GM23338 (cell line): ENCODE results near the gene DAGLA. TPM values are rescaled to one million over a fixed set of nuclear protein-coding genes. Genes with fewer than 3 reads are reported as not detected.

Experiments used
- ATAC-seq: fragments of 200-7000 bp; cut with Tn5 transposase; 3 replicates; pipeline ENCODE4 v1.9.1; 2020
- DNase-seq: peaks from one replicate; pipeline ENCODE4 v3.0.0-alpha.2; 2015; ENCODE audit warnings: low spot score
- H2AFZ ChIP-seq: fragments of 200-600 bp; sonication (generic); 2 replicates; pipeline ENCODE4 v1.8.0; 2016; ENCODE audit warnings: antibody characterized with exemption, mild to moderate bottlenecking, moderate library complexity
- H3F3A ChIP-seq: fragments of 200-600 bp; sonication (generic); replicated peaks from 2 replicates; pipeline ENCODE4 v1.8.0; 2017; ENCODE audit warnings: antibody characterized with exemption, mixed run types, low read depth
- H3K27ac ChIP-seq: fragments of 200-600 bp; sonication (generic); 2 replicates; pipeline ENCODE4 v1.6.1; 2016; ENCODE audit warnings: low read depth
- H3K27me3 ChIP-seq: fragments of 200-600 bp; sonication (generic); 2 replicates; pipeline ENCODE4 v1.8.0; 2016; ENCODE audit warnings: mild to moderate bottlenecking, mixed run types, moderate library complexity; ENCODE audit not compliant: insufficient read depth
- H3K36me3 ChIP-seq: fragments of 200-600 bp; sonication (generic); 2 replicates; pipeline ENCODE4 v1.8.0; 2016; ENCODE audit warnings: mild to moderate bottlenecking; ENCODE audit not compliant: insufficient read depth
- H3K4me1 ChIP-seq: fragments of 200-600 bp; sonication (generic); 2 replicates; pipeline ENCODE4 v1.8.0; 2016; ENCODE audit warnings: mild to moderate bottlenecking, moderate library complexity; ENCODE audit not compliant: insufficient read depth
- H3K4me2 ChIP-seq: fragments of 200-600 bp; sonication (generic); 2 replicates; pipeline ENCODE4 v1.7.1; 2017; ENCODE audit warnings: mixed run types
- H3K4me3 ChIP-seq: fragments of 200-600 bp; sonication (generic); 2 replicates; pipeline ENCODE4 v1.6.1; 2016; ENCODE audit warnings: mixed run types
- H3K79me2 ChIP-seq: fragments of 200-600 bp; sonication (generic); replicated peaks from 2 replicates; pipeline ENCODE4 v1.8.0; 2017; ENCODE audit warnings: mild to moderate bottlenecking; ENCODE audit not compliant: insufficient read depth
- H3K9me2 ChIP-seq: fragments of 200-600 bp; sonication (generic); 2 replicates; pipeline ENCODE4 v1.8.0; 2017; ENCODE audit not compliant: insufficient read depth
- H4K20me1 ChIP-seq: fragments of 200-600 bp; sonication (generic); replicated peaks from 2 replicates; pipeline ENCODE4 v1.8.0; 2017; ENCODE audit warnings: mild to moderate bottlenecking; ENCODE audit not compliant: insufficient read depth
- H3K27ac Mint-ChIP-seq: 2 replicates; pipeline ENCODE4 v1.8.0; 2020; ENCODE audit warnings: inconsistent platforms, mild to moderate bottlenecking, moderate library complexity, mixed read lengths
- H3K27me3 Mint-ChIP-seq: 3 replicates; pipeline ENCODE4 v1.8.0; 2022; ENCODE audit warnings: low read depth, mild to moderate bottlenecking, moderate library complexity, mixed read lengths, inconsistent platforms; ENCODE audit not compliant: insufficient read depth, poor library complexity
- H3K36me3 Mint-ChIP-seq: 3 replicates; pipeline ENCODE4 v1.8.0; 2021; ENCODE audit warnings: low read depth, mild to moderate bottlenecking, inconsistent platforms, moderate library complexity, mixed read lengths
- H3K4me1 Mint-ChIP-seq: 3 replicates; pipeline ENCODE4 v1.8.0; 2020; ENCODE audit warnings: mild to moderate bottlenecking, inconsistent platforms, mixed read lengths
- H3K4me3 Mint-ChIP-seq: 3 replicates; pipeline ENCODE4 v1.8.0; 2021; ENCODE audit warnings: moderate library complexity, mild to moderate bottlenecking, inconsistent platforms, mixed read lengths
- H3K9me3 Mint-ChIP-seq: 3 replicates; pipeline ENCODE4 v1.8.0; 2020; ENCODE audit warnings: moderate library complexity, mild to moderate bottlenecking, inconsistent platforms, mixed read lengths
- CREB1 ChIP-seq: fragments of 250-450 bp; sonication (Bioruptor Pico); IDR thresholded peaks from 2 replicates; pipeline ENCODE4 v1.5.0; 2020; ENCODE audit warnings: low read depth, mild to moderate bottlenecking, moderate library complexity
- CTCF ChIP-seq, 2 experiments: fragments of 200-600 bp in 1 of 2; sonication (generic) in 1 of 2; conservative IDR thresholded peaks; 2 replicates each; pipeline versions ENCODE4 v1.5.1 to v1.6.1; 2016 to 2017; ENCODE audit warnings: antibody characterized with exemption in 2 of 2, low read depth in 2 of 2, mild to moderate bottlenecking in 2 of 2, moderate library complexity in 1 of 2
- EZH2 ChIP-seq: fragments of 200-600 bp; sonication (generic); IDR thresholded peaks from one replicate; pipeline ENCODE4 v1.8.0; 2017; ENCODE audit warnings: antibody characterized with exemption, mild to moderate bottlenecking, low read depth; ENCODE audit not compliant: unreplicated experiment
- EZH2phosphoT487 ChIP-seq: fragments of 200-600 bp; sonication (generic); IDR thresholded peaks from one replicate; pipeline ENCODE4 v1.8.1; 2018; ENCODE audit warnings: antibody characterized with exemption; ENCODE audit not compliant: unreplicated experiment
- JUNB ChIP-seq: IDR thresholded peaks from one replicate; pipeline ENCODE4 v1.6.1; 2016; ENCODE audit warnings: antibody characterized with exemption; ENCODE audit not compliant: unreplicated experiment
- NANOG ChIP-seq: IDR thresholded peaks from 2 replicates; pipeline ENCODE4 v1.6.1; 2016; ENCODE audit warnings: antibody characterized with exemption, borderline replicate concordance
- POLR2AphosphoS5 ChIP-seq: IDR thresholded peaks from 2 replicates; pipeline ENCODE4 v1.6.1; 2016; ENCODE audit warnings: antibody characterized with exemption, low read depth
- REST ChIP-seq: IDR thresholded peaks from one replicate; pipeline ENCODE4 v1.6.1; 2018; ENCODE audit warnings: antibody characterized with exemption; ENCODE audit not compliant: unreplicated experiment
- STAT1 ChIP-seq: IDR thresholded peaks from one replicate; pipeline ENCODE4 v1.6.1; 2016; ENCODE audit warnings: antibody characterized with exemption; ENCODE audit not compliant: unreplicated experiment
- ZNF114 ChIP-seq: fragments of 250-450 bp; sonication (Bioruptor Pico); IDR thresholded peaks from 2 replicates; pipeline ENCODE4 v1.5.0; 2020; ENCODE audit warnings: mild to moderate bottlenecking, moderate library complexity
- ZNF331 ChIP-seq: fragments of 250-450 bp; sonication (Bioruptor Pico); IDR thresholded peaks from 2 replicates; pipeline ENCODE4 v1.5.0; 2020; ENCODE audit warnings: low read depth, mild to moderate bottlenecking, moderate library complexity
- polyA plus RNA-seq: library from polyadenylated mRNA; unstranded; fragments of >200 nt; fragmentation: Nextera tagmentation; extraction: Ambion mirVana; gene quantifications from 2 replicates; pipeline ENCODE4 v1.2.1, GENCODE V29; 2016
- total RNA-seq: library from RNA; depleted of rRNA; stranded (reverse); fragments of >200 nt; shearing (Covaris generic); gene quantifications from 2 replicates; pipeline ENCODE4 v1.2.3, GENCODE V29; 2014
- TF ChIP-seq, protein P1 (sequence below): fragments of 250-450 bp; sonication (Bioruptor Pico); IDR thresholded peaks from 2 replicates; pipeline ENCODE4 v1.5.0; 2020; ENCODE audit warnings: mild to moderate bottlenecking, moderate library complexity
- TF ChIP-seq, protein P2 (sequence below): IDR thresholded peaks from 2 replicates; pipeline ENCODE4 v1.6.1; 2016; ENCODE audit warnings: antibody characterized with exemption

The DAGLA gene
- total and polyA plus RNA-seq, 2 experiments from 2014 or later = 0.55 to 2.5 TPM

DNA sequence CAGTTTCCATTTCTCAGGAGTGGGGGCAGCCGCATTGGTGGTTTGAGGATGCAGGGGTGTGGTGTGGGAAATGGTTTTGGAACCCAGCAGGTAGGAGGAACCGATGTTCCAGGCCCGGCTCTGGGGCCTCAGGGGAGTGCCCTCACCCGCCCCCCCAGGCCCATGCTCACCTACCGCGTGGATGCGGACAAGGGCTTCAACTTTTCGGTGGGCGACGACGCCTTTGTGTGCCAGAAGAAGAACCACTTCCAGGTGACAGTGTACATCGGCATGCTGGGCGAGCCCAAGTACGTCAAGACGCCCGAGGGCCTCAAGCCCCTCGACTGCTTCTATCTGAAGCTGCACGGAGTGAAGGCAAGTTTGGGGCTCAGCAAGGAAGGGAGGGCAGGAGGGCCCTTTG, 93.6 kb downstream of the DAGLA start:
- H3K4me1 Mint-ChIP-seq = peaks cover 27% of the 10 kb centered on the region
- H3F3A ChIP-seq = 0 out of 2 replicates have a peak, but pooled peaks cover 2% of the 10 kb centered on the region
- H3K79me2 ChIP-seq = no peaks in the 10 kb centered on the region
- H3K4me1 ChIP-seq = peaks cover 6% of the 10 kb centered on the region
- no peak overlapping the region for H2AFZ ChIP-seq
- peaks cover 3% of the 10 kb centered on the region; the same call in 1 of the 3 replicates for H3K36me3 Mint-ChIP-seq
- H3K9me2 ChIP-seq = no peaks in the 10 kb centered on the region
- H3K27me3 Mint-ChIP-seq = peaks cover 8% of the 10 kb centered on the region
- no peak overlapping the region for H3K4me3 Mint-ChIP-seq
- H3K27ac ChIP-seq = no peak overlapping the region
- no peaks in the 10 kb centered on the region for H3K36me3 ChIP-seq
- H3K27me3 ChIP-seq = no peaks in the 10 kb centered on the region
- H3K27ac Mint-ChIP-seq = no peak overlapping the region
- H3K4me2 ChIP-seq = no peak overlapping the region
- 0 out of 3 replicates have a peak, but pooled peaks cover 3% of the 10 kb centered on the region for H3K9me3 Mint-ChIP-seq
- TF ChIP-seq JUNB (no peak), REST (no peak), ZNF331 (no peak), EZH2phosphoT487 (no peak), CTCF (conservative IDR thresholded peaks at IDR 0.05; ENCODE audit: low read depth in 2 of 2) (no peak), EZH2 (no peak), ZNF114 (CRISPR knock-in tag) (no peak), POLR2AphosphoS5 (no peak), CREB1 (CRISPR knock-in tag) (no peak), NANOG (no peak), STAT1 (no peak)
- TF ChIP-seq, protein P1, sequence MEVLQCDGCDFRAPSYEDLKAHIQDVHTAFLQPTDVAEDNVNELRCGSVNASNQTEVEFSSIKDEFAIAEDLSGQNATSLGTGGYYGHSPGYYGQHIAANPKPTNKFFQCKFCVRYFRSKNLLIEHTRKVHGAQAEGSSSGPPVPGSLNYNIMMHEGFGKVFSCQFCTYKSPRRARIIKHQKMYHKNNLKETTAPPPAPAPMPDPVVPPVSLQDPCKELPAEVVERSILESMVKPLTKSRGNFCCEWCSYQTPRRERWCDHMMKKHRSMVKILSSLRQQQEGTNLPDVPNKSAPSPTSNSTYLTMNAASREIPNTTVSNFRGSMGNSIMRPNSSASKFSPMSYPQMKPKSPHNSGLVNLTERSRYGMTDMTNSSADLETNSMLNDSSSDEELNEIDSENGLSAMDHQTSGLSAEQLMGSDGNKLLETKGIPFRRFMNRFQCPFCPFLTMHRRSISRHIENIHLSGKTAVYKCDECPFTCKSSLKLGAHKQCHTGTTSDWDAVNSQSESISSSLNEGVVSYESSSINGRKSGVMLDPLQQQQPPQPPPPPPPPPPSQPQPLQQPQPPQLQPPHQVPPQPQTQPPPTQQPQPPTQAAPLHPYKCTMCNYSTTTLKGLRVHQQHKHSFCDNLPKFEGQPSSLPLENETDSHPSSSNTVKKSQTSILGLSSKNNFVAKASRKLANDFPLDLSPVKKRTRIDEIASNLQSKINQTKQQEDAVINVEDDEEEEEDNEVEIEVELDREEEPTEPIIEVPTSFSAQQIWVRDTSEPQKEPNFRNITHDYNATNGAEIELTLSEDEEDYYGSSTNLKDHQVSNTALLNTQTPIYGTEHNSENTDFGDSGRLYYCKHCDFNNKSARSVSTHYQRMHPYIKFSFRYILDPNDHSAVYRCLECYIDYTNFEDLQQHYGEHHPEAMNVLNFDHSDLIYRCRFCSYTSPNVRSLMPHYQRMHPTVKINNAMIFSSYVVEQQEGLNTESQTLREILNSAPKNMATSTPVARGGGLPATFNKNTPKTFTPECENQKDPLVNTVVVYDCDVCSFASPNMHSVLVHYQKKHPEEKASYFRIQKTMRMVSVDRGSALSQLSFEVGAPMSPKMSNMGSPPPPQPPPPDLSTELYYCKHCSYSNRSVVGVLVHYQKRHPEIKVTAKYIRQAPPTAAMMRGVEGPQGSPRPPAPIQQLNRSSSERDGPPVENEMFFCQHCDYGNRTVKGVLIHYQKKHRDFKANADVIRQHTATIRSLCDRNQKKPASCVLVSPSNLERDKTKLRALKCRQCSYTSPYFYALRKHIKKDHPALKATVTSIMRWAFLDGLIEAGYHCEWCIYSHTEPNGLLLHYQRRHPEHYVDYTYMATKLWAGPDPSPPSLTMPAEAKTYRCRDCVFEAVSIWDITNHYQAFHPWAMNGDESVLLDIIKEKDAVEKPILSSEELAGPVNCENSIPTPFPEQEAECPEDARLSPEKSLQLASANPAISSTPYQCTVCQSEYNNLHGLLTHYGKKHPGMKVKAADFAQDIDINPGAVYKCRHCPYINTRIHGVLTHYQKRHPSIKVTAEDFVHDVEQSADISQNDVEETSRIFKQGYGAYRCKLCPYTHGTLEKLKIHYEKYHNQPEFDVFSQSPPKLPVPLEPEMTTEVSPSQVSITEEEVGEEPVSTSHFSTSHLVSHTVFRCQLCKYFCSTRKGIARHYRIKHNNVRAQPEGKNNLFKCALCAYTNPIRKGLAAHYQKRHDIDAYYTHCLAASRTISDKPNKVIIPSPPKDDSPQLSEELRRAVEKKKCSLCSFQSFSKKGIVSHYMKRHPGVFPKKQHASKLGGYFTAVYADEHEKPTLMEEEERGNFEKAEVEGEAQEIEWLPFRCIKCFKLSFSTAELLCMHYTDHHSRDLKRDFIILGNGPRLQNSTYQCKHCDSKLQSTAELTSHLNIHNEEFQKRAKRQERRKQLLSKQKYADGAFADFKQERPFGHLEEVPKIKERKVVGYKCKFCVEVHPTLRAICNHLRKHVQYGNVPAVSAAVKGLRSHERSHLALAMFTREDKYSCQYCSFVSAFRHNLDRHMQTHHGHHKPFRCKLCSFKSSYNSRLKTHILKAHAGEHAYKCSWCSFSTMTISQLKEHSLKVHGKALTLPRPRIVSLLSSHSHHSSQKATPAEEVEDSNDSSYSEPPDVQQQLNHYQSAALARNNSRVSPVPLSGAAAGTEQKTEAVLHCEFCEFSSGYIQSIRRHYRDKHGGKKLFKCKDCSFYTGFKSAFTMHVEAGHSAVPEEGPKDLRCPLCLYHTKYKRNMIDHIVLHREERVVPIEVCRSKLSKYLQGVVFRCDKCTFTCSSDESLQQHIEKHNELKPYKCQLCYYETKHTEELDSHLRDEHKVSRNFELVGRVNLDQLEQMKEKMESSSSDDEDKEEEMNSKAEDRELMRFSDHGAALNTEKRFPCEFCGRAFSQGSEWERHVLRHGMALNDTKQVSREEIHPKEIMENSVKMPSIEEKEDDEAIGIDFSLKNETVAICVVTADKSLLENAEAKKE (CRISPR knock-in tag) = no peak
- TF ChIP-seq, protein P2, sequence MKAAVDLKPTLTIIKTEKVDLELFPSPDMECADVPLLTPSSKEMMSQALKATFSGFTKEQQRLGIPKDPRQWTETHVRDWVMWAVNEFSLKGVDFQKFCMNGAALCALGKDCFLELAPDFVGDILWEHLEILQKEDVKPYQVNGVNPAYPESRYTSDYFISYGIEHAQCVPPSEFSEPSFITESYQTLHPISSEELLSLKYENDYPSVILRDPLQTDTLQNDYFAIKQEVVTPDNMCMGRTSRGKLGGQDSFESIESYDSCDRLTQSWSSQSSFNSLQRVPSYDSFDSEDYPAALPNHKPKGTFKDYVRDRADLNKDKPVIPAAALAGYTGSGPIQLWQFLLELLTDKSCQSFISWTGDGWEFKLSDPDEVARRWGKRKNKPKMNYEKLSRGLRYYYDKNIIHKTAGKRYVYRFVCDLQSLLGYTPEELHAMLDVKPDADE = no peak
- no peaks in the 10 kb centered on the region for H4K20me1 ChIP-seq
- DNase-seq = no peak
- H3K4me3 ChIP-seq = no peak overlapping the region
- no peak for ATAC-seq
